Measurements from ENCODE around the gene PRLHR.
A peak's percentile ranks its signal among the peaks of the same experiment; 100 is the strongest.

DNA sequence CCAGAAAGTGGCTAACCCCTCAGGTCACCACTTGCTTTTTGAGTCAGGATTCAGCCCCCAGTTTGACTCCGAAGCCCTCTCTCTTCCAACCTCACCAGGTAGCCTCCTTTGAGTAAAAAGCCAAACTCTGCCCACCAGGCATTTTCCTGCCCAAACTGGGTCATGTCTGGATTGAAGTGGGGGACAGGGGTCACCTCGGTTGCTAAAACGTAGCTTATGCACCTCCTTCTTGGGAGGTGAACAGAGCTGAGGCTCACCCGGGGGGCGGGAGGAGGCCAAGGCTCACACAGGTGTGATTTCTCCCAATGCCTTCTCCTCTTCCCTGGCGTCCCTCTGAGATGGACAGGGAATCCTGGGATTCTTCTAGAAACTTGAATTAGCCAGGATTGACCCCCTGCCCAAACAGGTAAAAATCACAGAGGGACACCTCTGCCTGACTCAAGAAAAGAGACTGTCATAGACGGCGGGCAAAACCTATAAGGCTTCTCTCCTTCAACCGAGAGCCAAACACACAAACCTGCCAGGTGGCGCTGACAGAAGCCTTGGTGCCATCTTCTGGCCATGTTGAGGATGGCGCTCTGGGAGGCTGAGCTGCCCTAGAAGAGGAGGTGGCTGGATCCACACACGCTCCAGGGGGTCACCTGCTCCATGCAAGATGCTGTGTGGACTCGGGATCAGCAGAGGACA is 51.6 kb downstream of the PRLHR start:
- no peak for TF ChIP-seq EZH2phosphoT487 (IDR thresholded peaks at IDR 0.05; ENCODE audit: low read depth)
- TF ChIP-seq, protein P1, sequence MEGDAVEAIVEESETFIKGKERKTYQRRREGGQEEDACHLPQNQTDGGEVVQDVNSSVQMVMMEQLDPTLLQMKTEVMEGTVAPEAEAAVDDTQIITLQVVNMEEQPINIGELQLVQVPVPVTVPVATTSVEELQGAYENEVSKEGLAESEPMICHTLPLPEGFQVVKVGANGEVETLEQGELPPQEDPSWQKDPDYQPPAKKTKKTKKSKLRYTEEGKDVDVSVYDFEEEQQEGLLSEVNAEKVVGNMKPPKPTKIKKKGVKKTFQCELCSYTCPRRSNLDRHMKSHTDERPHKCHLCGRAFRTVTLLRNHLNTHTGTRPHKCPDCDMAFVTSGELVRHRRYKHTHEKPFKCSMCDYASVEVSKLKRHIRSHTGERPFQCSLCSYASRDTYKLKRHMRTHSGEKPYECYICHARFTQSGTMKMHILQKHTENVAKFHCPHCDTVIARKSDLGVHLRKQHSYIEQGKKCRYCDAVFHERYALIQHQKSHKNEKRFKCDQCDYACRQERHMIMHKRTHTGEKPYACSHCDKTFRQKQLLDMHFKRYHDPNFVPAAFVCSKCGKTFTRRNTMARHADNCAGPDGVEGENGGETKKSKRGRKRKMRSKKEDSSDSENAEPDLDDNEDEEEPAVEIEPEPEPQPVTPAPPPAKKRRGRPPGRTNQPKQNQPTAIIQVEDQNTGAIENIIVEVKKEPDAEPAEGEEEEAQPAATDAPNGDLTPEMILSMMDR (IDR thresholded peaks at IDR 0.05; ENCODE audit: low read depth, low read length): peak; percentile 59
